PC-3 (cell line): ENCODE results near the gene NLN. TPM values are rescaled to one million over a fixed set of nuclear protein-coding genes. Genes with fewer than 3 reads are reported as not detected.
A peak's percentile ranks its signal among the peaks of the same experiment; 100 is the strongest.

ENCODE experiments used
- ATAC-seq: fragments of 200-7000 bp; cut with Tn5 transposase; 2 replicates; pipeline ENCODE4 v1.9.1; 2020; ENCODE audit warnings: mild to moderate bottlenecking, moderate library complexity
- BruUV-seq: library from RNA; stranded (reverse); fragments of 400-500 nt; replicated peaks from 2 replicates; lab custom pipeline; 2021; lab: Mats Ljungman, UMichigan
- CTCF ChIA-PET: fragments of 300-600 bp; sonication (Branson Sonifier 250); formaldehyde crosslinking; loops from one replicate; lab custom pipeline; 2022; ENCODE audit warnings: antibody characterized with exemption; lab: Charles Lee
- POLR2A ChIA-PET: fragments of 300-600 bp; sonication (Branson Sonifier 250); formaldehyde crosslinking; loops from one replicate; lab custom pipeline; 2022; ENCODE audit warnings: antibody characterized with exemption; ENCODE audit not compliant: unreplicated experiment; lab: Charles Lee
- DNase-seq: peaks from one replicate; pipeline ENCODE4 v3.0.0-alpha.2; 2015
- H2AFZ ChIP-seq: fragments of 300-600 bp; sonication (generic); 2 replicates; pipeline ENCODE4 v1.6.0; 2016; ENCODE audit warnings: antibody characterized with exemption, low read length
- H3F3A ChIP-seq: fragments of 300-600 bp; sonication (generic); one replicate; pipeline ENCODE4 v1.6.0; 2017; ENCODE audit warnings: antibody characterized with exemption, low read length, control low read depth, mild to moderate bottlenecking; ENCODE audit not compliant: unreplicated experiment
- H3K27ac ChIP-seq: fragments of 300-600 bp; sonication (generic); 2 replicates; pipeline ENCODE4 v1.5.1; 2016; ENCODE audit warnings: mild to moderate bottlenecking, low read length
- H3K27me3 ChIP-seq: fragments of 300-600 bp; sonication (generic); 2 replicates; pipeline ENCODE4 v1.6.1; 2016; ENCODE audit warnings: low read length, mixed read lengths
- H3K36me3 ChIP-seq: fragments of 300-600 bp; sonication (generic); 2 replicates; pipeline ENCODE4 v1.6.1; 2016; ENCODE audit warnings: low read depth, mixed run types, low read length, mixed read lengths
- H3K4me1 ChIP-seq: fragments of 300-600 bp; sonication (generic); 2 replicates; pipeline ENCODE4 v1.5.1; 2016; ENCODE audit warnings: low read length; ENCODE audit not compliant: insufficient read depth
- H3K4me2 ChIP-seq: fragments of 300-600 bp; sonication (generic); 2 replicates; pipeline ENCODE4 v1.6.0; 2016; ENCODE audit warnings: low read length
- H3K4me3 ChIP-seq: fragments of 300-600 bp; sonication (generic); 2 replicates; pipeline ENCODE4 v1.5.1; 2016; ENCODE audit warnings: mild to moderate bottlenecking, low read length, mixed read lengths
- H3K79me2 ChIP-seq: fragments of 300-600 bp; sonication (generic); 2 replicates; pipeline ENCODE4 v1.6.1; 2017; ENCODE audit warnings: low read length, mixed read lengths
- H3K9ac ChIP-seq: fragments of 300-600 bp; sonication (generic); 2 replicates; pipeline ENCODE4 v1.6.0; 2016; ENCODE audit warnings: mild to moderate bottlenecking, low read length
- H3K9me2 ChIP-seq: fragments of 300-600 bp; sonication (generic); replicated peaks from 2 replicates; pipeline ENCODE4 v1.6.1; 2016; ENCODE audit warnings: mixed run types, low read length, mixed read lengths
- H3K9me3 ChIP-seq: fragments of 300-600 bp; sonication (generic); 2 replicates; pipeline ENCODE4 v1.6.1; 2016; ENCODE audit warnings: low read length, mixed read lengths
- H4K20me1 ChIP-seq: fragments of 300-600 bp; sonication (generic); 2 replicates; pipeline ENCODE4 v1.6.1; 2016; ENCODE audit warnings: low read length, mixed read lengths
- EZH2 ChIP-seq: fragments of 300-600 bp; sonication (generic); IDR thresholded peaks from one replicate; pipeline ENCODE4 v1.6.1; 2017; ENCODE audit warnings: antibody characterized with exemption, mild to moderate bottlenecking, low read length; ENCODE audit not compliant: unreplicated experiment
- EZH2phosphoT487 ChIP-seq: fragments of 300-600 bp; sonication (generic); IDR thresholded peaks from 2 replicates; pipeline ENCODE4 v1.6.1; 2018; ENCODE audit warnings: mild to moderate bottlenecking, antibody characterized with exemption, low read length, borderline replicate concordance
- intact Hi-C: fragments of 100-400 bp; cut with micrococcal nuclease; formaldehyde crosslinking; loops from 2 replicates; pipeline ENCODE4 v1.9.0; 2023
- total RNA-seq: library from RNA; depleted of rRNA; stranded (reverse); fragments of >200 nt; gene quantifications from 2 replicates; pipeline ENCODE4 v1.2.3, GENCODE V29; 2014
- TF ChIP-seq, protein P1 (sequence below): fragments of 300-600 bp; sonication (generic); conservative IDR thresholded peaks from 2 replicates; pipeline ENCODE4 v1.5.1; 2017; ENCODE audit warnings: antibody characterized with exemption, low read depth, mild to moderate bottlenecking, low read length

Gene NLN
- total RNA-seq, 1 experiment from 2014 or later, result 13.6 TPM

DNA sequence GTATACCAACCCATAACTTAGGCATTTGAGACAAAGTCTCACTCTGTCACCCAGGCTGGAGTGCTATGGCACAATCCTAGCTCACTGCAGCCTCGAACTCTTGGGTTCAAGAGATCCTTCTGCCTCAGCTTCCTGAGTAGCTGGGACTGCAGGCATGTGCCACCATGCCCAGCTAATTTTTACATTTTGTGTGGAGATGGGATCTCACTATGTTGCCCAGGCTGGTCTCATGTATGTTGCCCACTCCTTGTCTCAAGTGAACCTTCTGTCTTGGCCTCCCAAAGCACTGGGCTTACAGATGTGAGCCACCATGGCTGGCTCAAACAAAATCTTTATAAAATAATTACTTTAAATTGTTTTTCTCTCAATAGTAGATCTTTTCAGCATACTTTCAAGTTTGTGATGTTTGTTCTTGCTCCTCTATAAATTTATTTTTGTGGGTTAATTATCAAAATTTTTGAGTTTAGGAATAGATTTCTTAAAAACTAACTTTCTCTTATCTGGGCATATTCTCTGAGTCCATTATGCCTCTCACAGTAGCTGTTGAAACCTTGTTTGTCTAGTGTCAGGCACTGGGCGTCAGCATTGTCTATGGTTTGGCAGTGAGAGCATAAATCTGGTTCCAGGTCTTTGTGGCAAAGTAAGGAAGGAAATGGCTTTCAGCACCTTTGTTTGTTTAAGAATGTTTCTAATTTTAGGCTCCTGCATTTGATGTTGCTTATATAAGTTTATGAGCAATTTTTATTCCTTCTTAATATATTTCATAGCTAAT lies 38.7 kb downstream of the NLN start:
- no TSS peak for BruUV-seq
- H2AFZ ChIP-seq, result no peak overlapping the region
- no peaks in the 10 kb centered on the region for H3K27me3 ChIP-seq
- H3K36me3 ChIP-seq, result no peaks in the 10 kb centered on the region
- H3K27ac ChIP-seq, result no peak overlapping the region
- TF ChIP-seq, protein P1, sequence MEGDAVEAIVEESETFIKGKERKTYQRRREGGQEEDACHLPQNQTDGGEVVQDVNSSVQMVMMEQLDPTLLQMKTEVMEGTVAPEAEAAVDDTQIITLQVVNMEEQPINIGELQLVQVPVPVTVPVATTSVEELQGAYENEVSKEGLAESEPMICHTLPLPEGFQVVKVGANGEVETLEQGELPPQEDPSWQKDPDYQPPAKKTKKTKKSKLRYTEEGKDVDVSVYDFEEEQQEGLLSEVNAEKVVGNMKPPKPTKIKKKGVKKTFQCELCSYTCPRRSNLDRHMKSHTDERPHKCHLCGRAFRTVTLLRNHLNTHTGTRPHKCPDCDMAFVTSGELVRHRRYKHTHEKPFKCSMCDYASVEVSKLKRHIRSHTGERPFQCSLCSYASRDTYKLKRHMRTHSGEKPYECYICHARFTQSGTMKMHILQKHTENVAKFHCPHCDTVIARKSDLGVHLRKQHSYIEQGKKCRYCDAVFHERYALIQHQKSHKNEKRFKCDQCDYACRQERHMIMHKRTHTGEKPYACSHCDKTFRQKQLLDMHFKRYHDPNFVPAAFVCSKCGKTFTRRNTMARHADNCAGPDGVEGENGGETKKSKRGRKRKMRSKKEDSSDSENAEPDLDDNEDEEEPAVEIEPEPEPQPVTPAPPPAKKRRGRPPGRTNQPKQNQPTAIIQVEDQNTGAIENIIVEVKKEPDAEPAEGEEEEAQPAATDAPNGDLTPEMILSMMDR, result peak; percentile 47
- no peak for TF ChIP-seq EZH2phosphoT487
- no peak overlapping the region for H3K4me2 ChIP-seq
- H3K9me3 ChIP-seq, result no peaks in the 10 kb centered on the region
- POLR2A ChIA-PET, result interaction anchor here (0.5 kb wide), 1 partner anchor 167 kb away, joined by 3 read pairs; no protein-coding TSS in a partner anchor
- no peaks in the 10 kb centered on the region for H4K20me1 ChIP-seq
- DNase-seq (peak; percentile 61), ATAC-seq (peak; percentile 77)
- H3K9ac ChIP-seq, result no peak overlapping the region
- no peaks in the 10 kb centered on the region for H3K79me2 ChIP-seq
- CTCF ChIA-PET, result interaction anchor here (0.5 kb wide), 1 partner anchor 313 kb away, joined by 11 read pairs; no protein-coding TSS in a partner anchor
- no peaks in the 10 kb centered on the region for H3F3A ChIP-seq
- no peak overlapping the region for H3K4me3 ChIP-seq
- H3K4me1 ChIP-seq, result peaks cover 3% of the 10 kb centered on the region; the same call in 1 of the 2 replicates
- intact Hi-C loops, result loop anchor here (5.0 to 10.0 kb wide), 4 partner anchors 52 to 384 kb away; partner anchors contain the start of genes ERBIN and SREK1
- H3K9me2 ChIP-seq, result no peaks in the 10 kb centered on the region

DNA sequence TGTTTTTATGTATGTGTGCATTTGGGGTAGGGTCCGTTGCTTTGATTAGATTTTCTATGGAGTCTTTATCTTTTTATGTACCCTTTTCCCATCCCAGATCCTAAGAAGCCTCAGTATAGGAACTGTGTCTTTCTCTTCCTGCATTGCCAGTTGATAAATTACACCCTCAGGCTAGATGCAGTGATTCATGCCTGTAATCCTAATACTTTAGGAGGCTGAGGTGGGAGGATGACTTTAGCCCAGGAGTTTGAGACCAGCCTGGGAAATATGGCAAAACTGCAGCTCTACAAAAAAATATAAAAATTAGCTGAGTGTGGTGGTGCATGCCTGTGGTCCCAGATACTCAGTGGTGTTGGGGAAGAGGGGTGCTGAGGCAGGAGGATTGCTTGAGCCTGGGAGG lies 40.2 kb downstream of the NLN start:
- intact Hi-C loops, result loop anchor here (5.0 to 10.0 kb wide), 4 partner anchors 50 to 383 kb away; partner anchors contain the start of genes ERBIN and SREK1
- Histone ChIP-seq H3K4me1 (peaks cover 3% of the 10 kb centered on the region; the same call in 1 of the 2 replicates), H2AFZ (no peak overlapping the region), H3K9ac (no peak overlapping the region), H4K20me1 (no peaks in the 10 kb centered on the region), H3K79me2 (no peaks in the 10 kb centered on the region), H3K27ac (no peak overlapping the region), H3K4me2 (no peak overlapping the region), H3K27me3 (no peaks in the 10 kb centered on the region), H3F3A (no peaks in the 10 kb centered on the region), H3K4me3 (no peak overlapping the region), H3K9me3 (no peaks in the 10 kb centered on the region), H3K9me2 (no peaks in the 10 kb centered on the region), H3K36me3 (no peaks in the 10 kb centered on the region)
- CTCF ChIA-PET, result interaction anchor here (0.7 kb wide), 1 partner anchor 69 kb away, joined by 3 read pairs; no protein-coding TSS in a partner anchor
- BruUV-seq, result no TSS peak
- ATAC-seq (no peak), DNase-seq (peak; percentile 50)
- POLR2A ChIA-PET, result no interaction called here
- TF ChIP-seq EZH2phosphoT487, result no peak
- TF ChIP-seq, protein P1, result no peak
- no peak for TF ChIP-seq EZH2

DNA sequence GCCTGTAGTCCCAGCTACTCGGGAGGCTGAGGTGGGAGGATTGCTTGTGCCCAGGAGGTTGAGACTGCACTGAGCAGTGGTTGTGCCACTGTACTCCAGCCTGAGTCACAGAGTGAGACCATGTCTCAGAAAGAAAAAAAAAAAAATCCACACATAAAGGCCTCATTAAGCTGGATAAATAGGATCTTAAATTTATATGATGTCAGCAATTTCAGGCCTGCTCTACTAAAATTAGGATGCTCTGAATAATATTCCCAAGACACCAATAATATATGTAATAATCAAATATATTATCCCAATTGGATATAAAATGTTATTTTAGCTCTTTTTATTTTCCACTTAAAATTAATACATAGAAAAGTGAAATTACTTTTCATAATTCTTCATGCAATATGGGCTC lies 43.6 kb downstream of the NLN start:
- Histone ChIP-seq H2AFZ (no peak overlapping the region), H3K4me2 (no peak overlapping the region), H3F3A (no peaks in the 10 kb centered on the region), H3K9me2 (no peaks in the 10 kb centered on the region), H3K4me1 (peaks cover 22% of the 10 kb centered on the region), H3K27me3 (no peaks in the 10 kb centered on the region), H3K36me3 (no peaks in the 10 kb centered on the region), H3K4me3 (no peak overlapping the region), H3K27ac (no peak overlapping the region), H3K9me3 (no peaks in the 10 kb centered on the region), H3K9ac (no peak overlapping the region), H4K20me1 (no peaks in the 10 kb centered on the region), H3K79me2 (no peaks in the 10 kb centered on the region)
- TF ChIP-seq, protein P1, result no peak
- no peak for TF ChIP-seq EZH2
- no peak for TF ChIP-seq EZH2phosphoT487
- ATAC-seq (no peak), DNase-seq (no peak)
- intact Hi-C loops, result loop anchor here (10.0 kb wide), 1 partner anchor 379 kb away; the partner anchor contains the start of gene SREK1
- ChIA-PET POLR2A (no interaction called here), CTCF (no interaction called here)
- BruUV-seq, result no TSS peak
